HEK293 (cell line): ENCODE results near the gene TTYH2.

Experiments
- AEBP2 ChIP-seq: fragments of 450-650 bp; formaldehyde crosslinking; IDR thresholded peaks from 2 replicates; pipeline ENCODE4 v1.5.1; 2016; ENCODE audit warnings: missing biosample characterization, missing genetic modification characterization, borderline replicate concordance
- CTCF ChIP-seq: fragments of 450-650 bp; formaldehyde crosslinking; IDR thresholded peaks from 2 replicates; pipeline ENCODE4 v1.5.1; 2016; ENCODE audit warnings: missing biosample characterization, missing genetic modification characterization
- GLIS2 ChIP-seq: fragments of 450-650 bp; formaldehyde crosslinking; IDR thresholded peaks from 2 replicates; pipeline ENCODE4 v1.5.1; 2016; ENCODE audit warnings: missing biosample characterization, missing genetic modification characterization
- IKZF3 ChIP-seq: fragments of 450-650 bp; IDR thresholded peaks from 2 replicates; pipeline ENCODE4 v1.5.0; 2018; ENCODE audit warnings: missing biosample characterization, mild to moderate bottlenecking, missing genetic modification characterization, moderate library complexity
- KLF9 ChIP-seq: fragments of 450-650 bp; formaldehyde crosslinking; IDR thresholded peaks from 2 replicates; pipeline ENCODE4 v1.5.1; 2016; ENCODE audit warnings: missing biosample characterization, missing genetic modification characterization, low read depth
- PRDM1 ChIP-seq: fragments of 450-650 bp; formaldehyde crosslinking; IDR thresholded peaks from 2 replicates; pipeline ENCODE4; 2016; ENCODE audit warnings: missing biosample characterization, missing genetic modification characterization
- YY2 ChIP-seq: fragments of 450-650 bp; formaldehyde crosslinking; IDR thresholded peaks from 2 replicates; pipeline ENCODE4 v1.5.1; 2016; ENCODE audit warnings: missing biosample characterization, missing genetic modification characterization
- ZBTB21 ChIP-seq: fragments of 450-650 bp; formaldehyde crosslinking; IDR thresholded peaks from 2 replicates; pipeline ENCODE4 v1.5.1; 2017; ENCODE audit warnings: missing biosample characterization, missing genetic modification characterization
- ZBTB26 ChIP-seq: fragments of 450-650 bp; formaldehyde crosslinking; optimal IDR thresholded peaks from 2 replicates; pipeline ENCODE3; 2016; ENCODE audit warnings: missing biosample characterization, mild to moderate bottlenecking, missing genetic modification characterization
- ZBTB8A ChIP-seq: fragments of 450-650 bp; formaldehyde crosslinking; IDR thresholded peaks from 2 replicates; pipeline ENCODE4 v1.5.1; 2016; ENCODE audit warnings: missing biosample characterization, missing genetic modification characterization
- ZFP69B ChIP-seq: fragments of 450-650 bp; formaldehyde crosslinking; IDR thresholded peaks from 2 replicates; pipeline ENCODE4 v1.5.1; 2016; ENCODE audit warnings: missing biosample characterization, missing genetic modification characterization
- ZNF121 ChIP-seq: fragments of 450-650 bp; formaldehyde crosslinking; IDR thresholded peaks from 2 replicates; pipeline ENCODE4 v1.5.1; 2016; ENCODE audit warnings: missing biosample characterization, missing genetic modification characterization
- ZNF175 ChIP-seq: fragments of 450-650 bp; formaldehyde crosslinking; IDR thresholded peaks from 2 replicates; pipeline ENCODE4 v1.5.1; 2016; ENCODE audit warnings: missing biosample characterization, missing genetic modification characterization
- ZNF202 ChIP-seq: fragments of 450-650 bp; formaldehyde crosslinking; IDR thresholded peaks from 2 replicates; pipeline ENCODE4 v1.5.1; 2016; ENCODE audit warnings: missing biosample characterization, missing genetic modification characterization, borderline replicate concordance
- ZNF37A ChIP-seq: fragments of 450-650 bp; IDR thresholded peaks from 2 replicates; pipeline ENCODE4 v1.5.1; 2018; ENCODE audit warnings: missing biosample characterization, missing genetic modification characterization
- ZNF398 ChIP-seq: fragments of 450-650 bp; formaldehyde crosslinking; IDR thresholded peaks from 2 replicates; pipeline ENCODE4 v1.5.1; 2017; ENCODE audit warnings: missing biosample characterization, missing genetic modification characterization
- ZNF416 ChIP-seq: fragments of 450-650 bp; formaldehyde crosslinking; IDR thresholded peaks from 2 replicates; pipeline ENCODE4 v1.5.1; 2016; ENCODE audit warnings: missing biosample characterization, missing genetic modification characterization
- ZNF518A ChIP-seq: fragments of 450-650 bp; formaldehyde crosslinking; conservative IDR thresholded peaks from 2 replicates; pipeline ENCODE4 v1.5.1; 2016; ENCODE audit warnings: low read depth, missing biosample characterization, missing genetic modification characterization
- ZNF549 ChIP-seq: fragments of 450-650 bp; IDR thresholded peaks from 2 replicates; pipeline ENCODE4 v1.5.1; 2018; ENCODE audit warnings: missing biosample characterization, missing genetic modification characterization, mild to moderate bottlenecking, inconsistent platforms, moderate library complexity
- ZNF555 ChIP-seq: fragments of 450-650 bp; formaldehyde crosslinking; conservative IDR thresholded peaks from 2 replicates; pipeline ENCODE4 v1.5.1; 2017; ENCODE audit warnings: missing biosample characterization, mild to moderate bottlenecking, missing genetic modification characterization, inconsistent platforms
- ZNF571 ChIP-seq: fragments of 450-650 bp; formaldehyde crosslinking; IDR thresholded peaks from 2 replicates; pipeline ENCODE4 v1.5.0; 2017; ENCODE audit warnings: missing biosample characterization, missing genetic modification characterization
- ZNF596 ChIP-seq: fragments of 450-650 bp; IDR thresholded peaks from 2 replicates; pipeline ENCODE4 v1.5.0; 2018; ENCODE audit warnings: missing biosample characterization, mild to moderate bottlenecking, missing genetic modification characterization, moderate library complexity
- ZNF664 ChIP-seq: fragments of 450-650 bp; formaldehyde crosslinking; IDR thresholded peaks from 2 replicates; pipeline ENCODE4 v1.5.1; 2016; ENCODE audit warnings: missing biosample characterization, missing genetic modification characterization
- ZNF785 ChIP-seq: fragments of 450-650 bp; formaldehyde crosslinking; IDR thresholded peaks from 2 replicates; pipeline ENCODE4 v1.5.1; 2016; ENCODE audit warnings: missing biosample characterization, missing genetic modification characterization
- ZNF843 ChIP-seq: fragments of 450-650 bp; formaldehyde crosslinking; IDR thresholded peaks from 2 replicates; pipeline ENCODE4 v1.5.1; 2016; ENCODE audit warnings: missing biosample characterization, missing genetic modification characterization
- ZSCAN30 ChIP-seq: fragments of 450-650 bp; IDR thresholded peaks from 2 replicates; pipeline ENCODE4 v1.5.1; 2018; ENCODE audit warnings: missing biosample characterization, mild to moderate bottlenecking, missing genetic modification characterization, moderate library complexity
- TF ChIP-seq, protein P1 (sequence below): fragments of 450-650 bp; formaldehyde crosslinking; IDR thresholded peaks from 2 replicates; pipeline ENCODE4 v1.5.1; 2016; ENCODE audit warnings: missing biosample characterization, missing genetic modification characterization

TTYH2 gene

DNA sequence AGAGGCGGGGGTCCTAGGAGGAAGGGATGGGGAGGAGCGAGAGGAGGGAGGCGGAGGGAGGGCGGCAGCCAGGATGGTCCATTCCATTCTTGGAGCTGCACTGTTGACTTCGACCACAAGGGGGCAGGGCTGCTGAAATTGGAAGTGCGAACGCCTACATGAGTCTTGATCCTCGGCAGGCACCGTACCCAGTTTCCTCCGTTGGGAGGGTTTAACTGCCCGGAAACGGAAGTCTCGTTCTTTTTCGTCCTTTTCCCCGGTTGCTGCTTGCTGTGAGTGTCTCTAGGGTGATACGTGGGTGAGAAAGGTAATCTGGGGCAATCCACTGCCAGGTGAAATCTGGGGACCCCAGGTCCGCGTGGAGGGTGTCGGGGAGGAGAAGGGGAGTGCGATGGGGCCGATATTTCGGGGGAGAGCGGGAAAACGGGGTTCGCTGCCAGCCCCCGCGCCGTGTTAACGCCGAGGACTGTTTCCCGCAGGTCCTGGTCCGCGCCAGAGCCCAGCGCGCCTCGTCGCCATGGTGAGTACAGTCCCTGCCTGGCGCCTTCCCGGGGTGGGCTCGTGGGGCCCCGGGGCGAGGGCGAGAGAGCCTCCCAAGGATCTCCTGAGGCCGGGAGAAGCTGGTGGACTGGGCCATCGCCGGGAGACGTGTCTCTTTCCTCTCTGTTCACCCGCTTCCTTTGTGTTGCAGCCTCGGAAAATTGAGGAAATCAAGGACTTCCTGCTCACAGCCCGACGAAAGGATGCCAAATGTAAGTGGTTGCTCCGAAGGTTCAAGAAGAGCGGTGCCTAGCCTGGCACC is 9.7 kb upstream of the TTYH2 start, which contains the start of gene RPL38 (continued):
- TF ChIP-seq AEBP2 = no peak
- peak; percentile 81 for TF ChIP-seq ZNF843 (tag by site-specific recombination)
- TF ChIP-seq ZNF785 = 0 out of 2 replicates have a peak, but pooled peaks have one; percentile 65
- TF ChIP-seq ZNF175 = no peak
- TF ChIP-seq PRDM1 (tag by site-specific recombination) = no peak
- TF ChIP-seq KLF9 = peak; percentile 52
- TF ChIP-seq ZNF596 (tag by site-specific recombination) = peak; percentile 93
- TF ChIP-seq CTCF (tag by site-specific recombination) = peak; percentile 99
- TF ChIP-seq ZSCAN30 (tag by site-specific recombination) = peak; percentile 82
- TF ChIP-seq, protein P1, sequence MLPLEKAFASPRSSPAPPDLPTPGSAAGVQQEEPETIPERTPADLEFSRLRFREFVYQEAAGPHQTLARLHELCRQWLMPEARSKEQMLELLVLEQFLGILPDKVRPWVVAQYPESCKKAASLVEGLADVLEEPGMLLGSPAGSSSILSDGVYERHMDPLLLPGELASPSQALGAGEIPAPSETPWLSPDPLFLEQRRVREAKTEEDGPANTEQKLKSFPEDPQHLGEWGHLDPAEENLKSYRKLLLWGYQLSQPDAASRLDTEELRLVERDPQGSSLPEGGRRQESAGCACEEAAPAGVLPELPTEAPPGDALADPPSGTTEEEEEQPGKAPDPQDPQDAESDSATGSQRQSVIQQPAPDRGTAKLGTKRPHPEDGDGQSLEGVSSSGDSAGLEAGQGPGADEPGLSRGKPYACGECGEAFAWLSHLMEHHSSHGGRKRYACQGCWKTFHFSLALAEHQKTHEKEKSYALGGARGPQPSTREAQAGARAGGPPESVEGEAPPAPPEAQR = peak; percentile 85; the same call in 1 of the 2 replicates
- peak; percentile 41; the same call in 1 of the 2 replicates for TF ChIP-seq ZNF121 (tag by site-specific recombination)
- TF ChIP-seq ZNF202 (tag by site-specific recombination) = no peak
- no peak for TF ChIP-seq ZNF555
- TF ChIP-seq ZNF549 (tag by site-specific recombination) = no peak
- peak; percentile 82 for TF ChIP-seq ZBTB21
- no peak; the same call in 1 of the 2 replicates for TF ChIP-seq IKZF3
- TF ChIP-seq ZNF398 = peak; percentile 79
- peak; percentile 88 for TF ChIP-seq ZNF518A
- peak; percentile 81 for TF ChIP-seq ZBTB8A (tag by site-specific recombination)
- no peak for TF ChIP-seq ZNF416 (tag by site-specific recombination)
- TF ChIP-seq ZNF37A (tag by site-specific recombination) = no peak
- TF ChIP-seq ZNF664 = peak; percentile 49; the same call in 1 of the 2 replicates
- peak; percentile 24 for TF ChIP-seq ZBTB26 (tag by site-specific recombination)
- TF ChIP-seq ZNF571 = no peak
- peak; percentile 91 for TF ChIP-seq ZFP69B (tag by site-specific recombination)
- no peak for TF ChIP-seq GLIS2 (tag by site-specific recombination)
- TF ChIP-seq YY2 (tag by site-specific recombination) = peak; percentile 33; the same call in 1 of the 2 replicates
